HTR-8/SVneo (cell line): ENCODE data around the gene LIMS2.
A peak's percentile ranks its signal among the peaks of the same experiment; 100 is the strongest.

Experiments
- DNase-seq: peaks from one replicate; pipeline ENCODE4 v3.0.0; 2011; ENCODE audit warnings: low spot score, mixed read lengths; ENCODE audit not compliant: insufficient read length
- FAIRE-seq: peaks from 2 replicates; lab custom pipeline; 2011; peaks lifted over from hg19 to GRCh38; lab: Jason Lieb, UNC

The LIMS2 gene

GRCh38 chr2:127609818-127610217, 65.5 kb downstream of the LIMS2 start:
- FAIRE-seq = no peak

DNA sequence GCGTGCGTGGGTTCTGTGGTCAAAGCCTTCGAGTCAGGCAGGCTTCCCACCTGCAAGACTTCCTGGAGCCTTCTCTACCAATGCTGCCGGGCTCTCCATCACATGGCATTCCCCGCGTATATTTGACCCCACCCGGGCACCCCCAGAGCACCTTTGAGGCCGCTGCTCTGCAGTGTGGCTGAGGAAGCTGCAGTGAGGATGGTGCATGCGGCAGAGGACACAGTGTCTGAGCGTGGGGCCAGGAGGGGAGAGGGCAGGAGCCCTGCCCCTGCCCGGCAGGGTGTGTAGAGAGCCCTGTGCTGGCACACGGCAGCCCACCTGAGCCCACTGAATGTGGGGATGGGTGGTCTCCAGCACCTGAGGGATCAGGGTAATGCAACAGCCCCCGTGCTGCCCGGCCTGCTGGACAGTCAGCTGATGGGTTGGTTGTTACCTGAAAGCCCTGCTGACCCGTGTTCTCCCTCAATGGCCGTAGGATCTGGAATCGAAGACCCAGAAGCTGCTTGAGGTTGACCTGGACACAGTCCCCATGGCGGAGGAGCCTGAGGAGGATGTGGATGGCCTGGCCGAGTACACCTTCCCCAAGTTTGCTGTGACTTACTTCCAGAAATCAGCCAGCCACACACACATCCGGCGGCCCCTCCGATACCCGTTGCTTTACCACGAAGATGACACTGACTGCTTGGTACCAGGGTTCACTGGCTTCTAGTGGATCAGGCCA, 66.1 kb downstream of the LIMS2 start:
- no peak for FAIRE-seq

More at GRCh38 chr2:127609818-127610217, 65.5 kb downstream of the LIMS2 start:
- DNase-seq = no peak

DNA sequence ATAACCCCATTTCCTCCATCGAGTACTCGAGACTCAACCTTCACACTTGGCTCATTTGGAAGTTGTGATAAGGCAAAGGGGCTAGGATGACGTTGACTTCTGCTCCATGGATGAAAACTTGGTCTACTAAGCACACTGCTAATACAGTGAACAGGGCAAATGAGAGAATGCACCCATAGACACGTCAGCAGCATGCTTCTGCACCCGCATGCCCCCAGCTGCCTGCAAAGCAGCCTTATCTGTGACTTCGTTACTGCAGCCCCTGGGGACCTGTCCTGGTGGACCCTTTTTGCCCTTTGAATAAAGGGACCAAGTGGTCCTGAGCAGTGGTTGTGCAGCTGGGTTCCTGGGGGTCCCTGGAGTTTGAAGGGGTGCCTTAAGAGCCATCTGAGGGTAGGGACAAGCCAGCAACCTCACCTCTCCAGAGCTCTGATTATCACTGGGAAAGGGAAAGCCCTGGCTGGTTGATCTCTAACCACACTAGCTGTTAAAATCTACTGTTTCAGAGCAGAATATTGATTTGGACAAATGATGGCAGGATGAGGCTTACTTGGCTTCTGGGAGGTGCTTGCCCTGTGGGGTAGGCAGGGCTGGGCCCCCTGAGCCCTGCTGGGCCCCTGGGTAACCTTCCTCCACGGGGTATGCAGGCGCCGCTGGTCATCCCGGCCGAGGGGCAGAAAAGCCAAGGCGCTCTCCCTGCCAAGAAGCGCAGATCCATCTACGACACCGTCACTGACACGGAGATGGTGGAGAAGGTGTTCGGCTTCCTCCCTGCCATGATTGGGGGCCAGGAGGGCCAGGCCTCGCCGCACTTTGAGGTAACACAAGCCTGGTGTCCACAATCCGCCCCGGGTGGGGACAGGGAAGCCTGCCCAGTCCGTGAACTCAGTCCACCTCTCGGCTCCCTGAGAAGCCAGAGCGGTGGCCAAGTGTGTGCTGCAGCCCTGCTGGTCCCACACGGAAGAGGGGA, 67.0 kb downstream of the LIMS2 start:
- DNase-seq (no peak), FAIRE-seq (no peak)

More for the DNA sequence above, 66.1 kb downstream of the LIMS2 start:
- no peak for DNase-seq

DNA sequence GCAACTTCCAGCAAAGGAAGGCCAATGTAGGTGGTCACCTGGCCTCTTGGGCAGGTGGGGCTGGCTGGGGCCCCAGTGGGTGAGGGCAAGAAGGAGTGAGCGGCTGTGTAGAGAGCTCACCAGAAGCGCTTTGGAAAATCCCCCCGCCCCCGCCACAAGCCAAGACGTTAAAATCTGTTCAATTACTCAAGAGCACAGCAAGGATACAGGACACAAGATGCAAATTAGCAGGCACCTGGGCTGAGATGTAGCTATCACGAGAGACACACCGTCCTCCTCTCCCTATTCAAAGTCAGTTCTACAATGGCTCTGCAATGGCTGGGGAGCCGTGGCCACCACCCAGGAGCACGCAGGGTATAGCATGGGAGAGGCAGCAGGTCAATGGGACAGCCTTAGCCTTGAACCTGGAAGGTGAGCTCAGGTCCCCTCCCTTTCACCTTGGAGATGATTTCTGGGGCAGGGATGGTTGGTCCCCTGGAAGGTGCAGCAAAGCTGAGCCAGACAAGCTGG, 67.9 kb downstream of the LIMS2 start:
- DNase-seq = no peak
- no peak for FAIRE-seq

GRCh38 chr2:127606625-127607398, 68.5 kb downstream of the LIMS2 start:
- DNase-seq (no peak), FAIRE-seq (no peak)

GRCh38 chr2:127605691-127606263, 69.6 kb downstream of the LIMS2 start:
- FAIRE-seq (no peak), DNase-seq (no peak)

- FAIRE-seq (no peak), DNase-seq (no peak)
Observed at GRCh38 chr2:127604986-127605385, 70.3 kb downstream of the LIMS2 start.

- DNase-seq (no peak), FAIRE-seq (no peak)
Observed at GRCh38 chr2:127599211-127599610, 76.1 kb downstream of the LIMS2 start.

DNA sequence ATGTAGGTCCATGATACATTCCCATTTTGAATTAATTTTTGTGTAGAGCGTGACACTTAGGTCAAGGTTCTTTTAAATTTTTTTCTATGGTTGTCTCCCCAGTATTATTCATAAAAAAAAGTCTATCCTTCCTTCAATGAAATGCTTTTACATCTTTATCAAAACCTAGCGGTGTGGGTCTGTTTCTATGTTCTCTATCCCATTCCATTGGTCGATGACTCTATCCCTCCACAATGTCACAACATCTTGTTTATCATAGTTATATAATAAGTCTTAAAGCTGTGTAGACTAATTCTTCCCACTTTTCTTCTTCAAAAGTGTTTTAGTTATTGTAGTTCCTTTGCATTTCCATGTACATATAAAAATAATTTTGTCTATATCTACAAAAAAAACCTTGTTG, 76.6 kb downstream of the LIMS2 start:
- DNase-seq (no peak), FAIRE-seq (no peak)

DNA sequence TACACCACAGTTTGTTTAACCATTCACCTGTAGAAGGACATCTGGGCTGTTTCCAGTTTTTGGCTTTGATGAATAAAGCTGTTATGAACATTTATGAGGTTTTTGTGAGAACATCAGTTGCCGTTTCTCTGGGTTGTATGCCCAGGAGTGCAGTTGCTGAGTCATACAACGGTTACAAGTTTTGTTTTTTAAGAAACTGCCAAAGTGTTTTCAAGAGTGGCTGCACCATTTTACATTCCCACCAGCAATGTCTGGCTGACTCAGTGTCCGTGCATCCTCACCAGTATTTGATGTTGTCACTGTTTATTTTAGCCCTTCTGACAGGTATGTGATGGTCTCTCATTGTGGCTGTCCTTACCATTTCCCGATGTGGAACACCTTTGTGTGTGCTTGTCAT, 77.3 kb downstream of the LIMS2 start:
- no peak for DNase-seq
- FAIRE-seq = peak; percentile 9

- DNase-seq (no peak), FAIRE-seq (no peak)
Observed at GRCh38 chr2:127597046-127597983, 78.0 kb downstream of the LIMS2 start.

GRCh38 chr2:127596311-127597045, 78.9 kb downstream of the LIMS2 start:
- no peak for DNase-seq
- FAIRE-seq = no peak

- DNase-seq = no peak
- no peak for FAIRE-seq
Observed at GRCh38 chr2:127594116-127594591, 81.2 kb downstream of the LIMS2 start.

- FAIRE-seq = no peak
- no peak for DNase-seq
Observed at GRCh38 chr2:127593228-127594115, 81.9 kb downstream of the LIMS2 start.

GRCh38 chr2:127592761-127593227, 82.5 kb downstream of the LIMS2 start:
- FAIRE-seq (no peak), DNase-seq (no peak)

GRCh38 chr2:127591221-127591923, 84.0 kb downstream of the LIMS2 start:
- FAIRE-seq (peak; percentile 91), DNase-seq (peak; percentile 93)
